T-helper 17 cell (primary cell): ENCODE results near the gene BUB1B. TPM values are rescaled to one million over a fixed set of nuclear protein-coding genes. Genes with fewer than 3 reads are reported as not detected.

Source experiments
- ATAC-seq: fragments of 150-1000 bp; cut with Tn5 transposase; 2 replicates; pipeline ENCODE4 v1.10.0; 2021; ENCODE audit warnings: mild to moderate bottlenecking, moderate library complexity
- DNase-seq, 3 donors: peaks; one replicate each; pipeline versions ENCODE4 v3.0.0 to v3.0.0-alpha.2; 2020 to 2021
- H3K9me3 ChIP-seq: one replicate; pipeline ENCODE4 v1.7.0; 2013; ENCODE audit warnings: low read length, mild to moderate bottlenecking; ENCODE audit not compliant: control insufficient read depth, poor library complexity, severe bottlenecking
- H3K27ac Mint-ChIP-seq: one replicate; pipeline ENCODE4 v1.8.0; 2022; ENCODE audit warnings: mild to moderate bottlenecking, moderate library complexity, mixed read lengths
- H3K27me3 Mint-ChIP-seq: one replicate; pipeline ENCODE4 v1.8.0; 2022; ENCODE audit warnings: mixed read lengths
- H3K36me3 Mint-ChIP-seq: one replicate; pipeline ENCODE4 v1.8.0; 2022; ENCODE audit warnings: low read depth, mixed read lengths
- H3K4me1 Mint-ChIP-seq: one replicate; pipeline ENCODE4 v1.8.0; 2022; ENCODE audit warnings: mild to moderate bottlenecking, mixed read lengths
- H3K4me3 Mint-ChIP-seq: one replicate; pipeline ENCODE4 v1.8.0; 2022; ENCODE audit warnings: mild to moderate bottlenecking, moderate library complexity, mixed read lengths
- total RNA-seq, 4 donors: library from RNA in 2 of 4; stranded (reverse) in 2 of 4; gene quantifications; one replicate each; pipeline ENCODE4 v1.2.3 and lab custom pipeline; 2022 to 2026

Gene BUB1B
- total RNA-seq, 2 donors from 2014 or later: 1.1 to 3.4 TPM

- Mint-ChIP-seq H3K4me3 (no peak overlapping the region), H3K36me3 (peaks cover 2% of the 10 kb centered on the region), H3K4me1 (peaks cover 31% of the 10 kb centered on the region), H3K27ac (peak overlapping the region; percentile 87), H3K27me3 (no peaks in the 10 kb centered on the region)
- no peaks in the 10 kb centered on the region for H3K9me3 ChIP-seq
- DNase-seq: no peak
- peak; percentile 35 for ATAC-seq
Measured at GRCh38 chr15:40182358-40183029, 21.6 kb downstream of the BUB1B start.

- Mint-ChIP-seq H3K27me3 (no peaks in the 10 kb centered on the region), H3K27ac (peak overlapping the region; percentile 87), H3K36me3 (peaks cover 2% of the 10 kb centered on the region), H3K4me1 (peaks cover 25% of the 10 kb centered on the region), H3K4me3 (peak overlapping the region; percentile 56)
- H3K9me3 ChIP-seq: no peaks in the 10 kb centered on the region
- DNase-seq (no peak), ATAC-seq (no peak)
Measured at GRCh38 chr15:40183636-40184463, 23.0 kb downstream of the BUB1B start.

GRCh38 chr15:40190591-40190990 is 29.7 kb downstream of the BUB1B start:
- ATAC-seq (no peak), DNase-seq (no peak)
- H3K9me3 ChIP-seq: no peaks in the 10 kb centered on the region
- Mint-ChIP-seq H3K27me3 (no peaks in the 10 kb centered on the region), H3K36me3 (peaks cover 3% of the 10 kb centered on the region), H3K4me1 (peaks cover 2% of the 10 kb centered on the region), H3K4me3 (no peak overlapping the region), H3K27ac (no peak overlapping the region)

GRCh38 chr15:40192942-40193341 is 32.1 kb downstream of the BUB1B start:
- peaks cover 6% of the 10 kb centered on the region for H3K36me3 Mint-ChIP-seq
- no peak overlapping the region for H3K27ac Mint-ChIP-seq
- H3K9me3 ChIP-seq: no peaks in the 10 kb centered on the region
- ATAC-seq (no peak), DNase-seq (no peak)
- H3K4me1 Mint-ChIP-seq: peaks cover 13% of the 10 kb centered on the region
- no peak overlapping the region for H3K4me3 Mint-ChIP-seq
- no peaks in the 10 kb centered on the region for H3K27me3 Mint-ChIP-seq

GRCh38 chr15:40197434-40197833 is 36.6 kb downstream of the BUB1B start:
- H3K27ac Mint-ChIP-seq: no peak overlapping the region
- DNase-seq (no peak), ATAC-seq (peak; percentile 62)
- no peaks in the 10 kb centered on the region for H3K9me3 ChIP-seq
- peaks cover 21% of the 10 kb centered on the region for H3K4me1 Mint-ChIP-seq
- H3K27me3 Mint-ChIP-seq: no peaks in the 10 kb centered on the region
- H3K4me3 Mint-ChIP-seq: peak overlapping the region; percentile 10
- peaks cover 5% of the 10 kb centered on the region for H3K36me3 Mint-ChIP-seq

GRCh38 chr15:40198355-40199085 is 37.7 kb downstream of the BUB1B start:
- H3K4me3 Mint-ChIP-seq: peak overlapping the region; percentile 6
- peaks cover 21% of the 10 kb centered on the region for H3K4me1 Mint-ChIP-seq
- no peaks in the 10 kb centered on the region for H3K27me3 Mint-ChIP-seq
- H3K27ac Mint-ChIP-seq: no peak overlapping the region
- no peaks in the 10 kb centered on the region for H3K9me3 ChIP-seq
- H3K36me3 Mint-ChIP-seq: peaks cover 4% of the 10 kb centered on the region
- ATAC-seq (no peak), DNase-seq (no peak)

- no peaks in the 10 kb centered on the region for H3K36me3 Mint-ChIP-seq
- H3K4me1 Mint-ChIP-seq: peaks cover 1% of the 10 kb centered on the region
- no peaks in the 10 kb centered on the region for H3K9me3 ChIP-seq
- H3K27ac Mint-ChIP-seq: no peak overlapping the region
- H3K4me3 Mint-ChIP-seq: no peak overlapping the region
- DNase-seq: no peak
- no peaks in the 10 kb centered on the region for H3K27me3 Mint-ChIP-seq
- ATAC-seq: no peak
Measured at GRCh38 chr15:40204100-40204499, 43.2 kb downstream of the BUB1B start.

GRCh38 chr15:40217166-40217824 is 56.4 kb downstream of the BUB1B start:
- Mint-ChIP-seq H3K36me3 (no peaks in the 10 kb centered on the region), H3K4me3 (no peak overlapping the region), H3K27ac (peak overlapping the region; percentile 37), H3K27me3 (no peaks in the 10 kb centered on the region), H3K4me1 (no peaks in the 10 kb centered on the region)
- H3K9me3 ChIP-seq: no peaks in the 10 kb centered on the region
- DNase-seq (peak in 1 of 3 donors; percentile 31), ATAC-seq (peak; percentile 92)

- no peak for ATAC-seq
- no peak for DNase-seq
- no peaks in the 10 kb centered on the region for H3K4me1 Mint-ChIP-seq
- H3K27me3 Mint-ChIP-seq: no peaks in the 10 kb centered on the region
- peak overlapping the region; percentile 27 for H3K27ac Mint-ChIP-seq
- no peaks in the 10 kb centered on the region for H3K36me3 Mint-ChIP-seq
- H3K9me3 ChIP-seq: no peaks in the 10 kb centered on the region
- no peak overlapping the region for H3K4me3 Mint-ChIP-seq
Measured at GRCh38 chr15:40219801-40220200, 58.9 kb downstream of the BUB1B start.

GRCh38 chr15:40222131-40222530 is 61.3 kb downstream of the BUB1B start:
- DNase-seq (no peak), ATAC-seq (no peak)
- Mint-ChIP-seq H3K36me3 (no peaks in the 10 kb centered on the region), H3K27ac (no peak overlapping the region), H3K4me1 (peaks cover 3% of the 10 kb centered on the region), H3K27me3 (no peaks in the 10 kb centered on the region), H3K4me3 (no peak overlapping the region)
- H3K9me3 ChIP-seq: no peaks in the 10 kb centered on the region

GRCh38 chr15:40226736-40227135 is 65.9 kb downstream of the BUB1B start:
- DNase-seq: no peak
- Mint-ChIP-seq H3K4me3 (no peak overlapping the region), H3K27ac (no peak overlapping the region), H3K4me1 (peaks cover 3% of the 10 kb centered on the region), H3K27me3 (no peaks in the 10 kb centered on the region), H3K36me3 (no peaks in the 10 kb centered on the region)
- H3K9me3 ChIP-seq: no peaks in the 10 kb centered on the region
- ATAC-seq: no peak

- H3K9me3 ChIP-seq: no peaks in the 10 kb centered on the region
Measured at GRCh38 chr15:40229316-40229715, 68.4 kb downstream of the BUB1B start.

GRCh38 chr15:40229956-40230355 is 69.1 kb downstream of the BUB1B start:
- Mint-ChIP-seq H3K4me1 (peaks cover 2% of the 10 kb centered on the region), H3K36me3 (no peaks in the 10 kb centered on the region), H3K4me3 (no peak overlapping the region), H3K27ac (no peak overlapping the region), H3K27me3 (no peaks in the 10 kb centered on the region)
- H3K9me3 ChIP-seq: no peaks in the 10 kb centered on the region
- ATAC-seq (no peak), DNase-seq (no peak)

More at GRCh38 chr15:40229316-40229715, 68.4 kb downstream of the BUB1B start:
- H3K4me3 Mint-ChIP-seq: no peak overlapping the region
- H3K27ac Mint-ChIP-seq: no peak overlapping the region
- ATAC-seq (no peak), DNase-seq (no peak)
- no peaks in the 10 kb centered on the region for H3K36me3 Mint-ChIP-seq
- no peaks in the 10 kb centered on the region for H3K27me3 Mint-ChIP-seq
- H3K4me1 Mint-ChIP-seq: peaks cover 3% of the 10 kb centered on the region
